NCI-H345 (cell line): ENCODE data around the gene GSTT4.
"Not testable (repeated sequence)": the region's sequence is repeated elsewhere in the genome, so short reads cannot be mapped to it uniquely, and the experiment has no call there.

Experiments used
- DNase-seq: peaks from one replicate; lab custom pipeline; 2025; lab: John Stamatoyannopoulos, UW

GSTT4 gene

GRCh38 chr22:23986538-23987178 is 18.6 kb downstream of the GSTT4 start:
- not testable (repeated sequence) for DNase-seq

GRCh38 chr22:23986089-23986488 is 19.2 kb downstream of the GSTT4 start:
- not testable (repeated sequence) for DNase-seq

- peak; percentile 66 for DNase-seq
Measured at GRCh38 chr22:23984430-23984829, 20.8 kb downstream of the GSTT4 start.

- not testable (repeated sequence) for DNase-seq
Measured at GRCh38 chr22:23980567-23980966, 24.7 kb downstream of the GSTT4 start.

GRCh38 chr22:23979557-23980240 is 25.6 kb downstream of the GSTT4 start, which contains the start of gene GSTT2:
TSS of gene GSTT2 (plus strand) at chr22:23980134.
- not testable (repeated sequence) for DNase-seq

- not testable (repeated sequence) for DNase-seq
Measured at GRCh38 chr22:23977304-23977703, 27.9 kb downstream of the GSTT4 start.

GRCh38 chr22:23974836-23975352 is 30.4 kb downstream of the GSTT4 start:
- not testable (repeated sequence) for DNase-seq

- not testable (repeated sequence) for DNase-seq
Measured at GRCh38 chr22:23974345-23974744, 30.9 kb downstream of the GSTT4 start, which contains the start of gene DDT. TSS of gene DDT (minus strand) at chr22:23974441. CDS start at chr22:23974414, 27 bp downstream.

- not testable (repeated sequence) for DNase-seq
Measured at GRCh38 chr22:23971927-23972326, 33.3 kb downstream of the GSTT4 start.

- no peak for DNase-seq
Measured at GRCh38 chr22:23970816-23971486, 34.3 kb downstream of the GSTT4 start.

- no peak for DNase-seq
Measured at GRCh38 chr22:23970201-23970641, 35.0 kb downstream of the GSTT4 start.

- no peak for DNase-seq
Measured at GRCh38 chr22:23969071-23969470, 36.2 kb downstream of the GSTT4 start.

GRCh38 chr22:23966568-23966967 is 38.7 kb downstream of the GSTT4 start, which contains the start of gene DDTL:
TSS of gene DDTL (plus strand) at chr22:23966888. CDS start at chr22:23966915, 27 bp downstream.
- not testable (repeated sequence) for DNase-seq

- not testable (repeated sequence) for DNase-seq
Measured at GRCh38 chr22:23966094-23966493, 39.2 kb downstream of the GSTT4 start.

GRCh38 chr22:23961084-23961771 is 44.0 kb downstream of the GSTT4 start, which contains the start of gene GSTT2B:
TSS of gene GSTT2B (minus strand) at chr22:23961195. CDS start at chr22:23961131, 64 bp downstream.
- DNase-seq, result not testable (repeated sequence)

- peak; percentile 80 for DNase-seq
Measured at GRCh38 chr22:23956301-23956900, 48.9 kb downstream of the GSTT4 start.

GRCh38 chr22:23955886-23956285 is 49.4 kb downstream of the GSTT4 start:
- DNase-seq, result not testable (repeated sequence)

- DNase-seq, result not testable (repeated sequence)
Measured at GRCh38 chr22:23954991-23955305, 50.3 kb downstream of the GSTT4 start.

GRCh38 chr22:23954193-23954990 is 50.9 kb downstream of the GSTT4 start:
- DNase-seq, result not testable (repeated sequence)

- DNase-seq, result not testable (repeated sequence)
Measured at GRCh38 chr22:23953485-23953884, 51.8 kb downstream of the GSTT4 start.
